Naive B cell (primary cell): ENCODE data around the gene GRM6. TPM values are rescaled to one million over a fixed set of nuclear protein-coding genes. Genes with fewer than 3 reads are reported as not detected.
A peak's percentile ranks its signal among the peaks of the same experiment; 100 is the strongest.

Experiments
- ATAC-seq, 2 donors: fragments of 150-1000 bp; cut with Tn5 transposase; 2 replicates each; pipeline ENCODE4 v1.10.0; 2021; ENCODE audit warnings: low read depth in 2 of 2, mild to moderate bottlenecking in 2 of 2, moderate library complexity in 2 of 2
- DNase-seq: peaks from one replicate; pipeline ENCODE4 v3.0.0; 2022
- H3K27ac Mint-ChIP-seq, 6 donors: one replicate each; pipeline ENCODE4 v1.8.0; 2020 to 2022; ENCODE audit warnings: mild to moderate bottlenecking in 6 of 6, mixed read lengths in 6 of 6, moderate library complexity in 5 of 6, inconsistent platforms in 2 of 6
- H3K27me3 Mint-ChIP-seq, 3 donors: one replicate each; pipeline ENCODE4 v1.8.0; 2021 to 2022; ENCODE audit warnings: mixed read lengths in 3 of 3, mild to moderate bottlenecking in 1 of 3
- H3K36me3 Mint-ChIP-seq, 2 donors: one replicate each; pipeline ENCODE4 v1.8.0; 2020 to 2022; ENCODE audit warnings: mixed read lengths in 2 of 2, inconsistent platforms in 1 of 2, mild to moderate bottlenecking in 1 of 2
- H3K4me1 Mint-ChIP-seq, 3 donors: one replicate each; pipeline ENCODE4 v1.8.0; 2020 to 2022; ENCODE audit warnings: mixed read lengths in 3 of 3, inconsistent platforms in 1 of 3, mild to moderate bottlenecking in 1 of 3, moderate library complexity in 1 of 3
- H3K4me3 Mint-ChIP-seq, 8 donors: one replicate each; pipeline ENCODE4 v1.8.0; 2020 to 2022; ENCODE audit warnings: mild to moderate bottlenecking in 8 of 8, mixed read lengths in 8 of 8, moderate library complexity in 8 of 8, inconsistent platforms in 2 of 8
- H3K9me3 Mint-ChIP-seq, 7 donors: one replicate each; pipeline ENCODE4 v1.8.0; 2020 to 2022; ENCODE audit warnings: mixed read lengths in 7 of 7, mild to moderate bottlenecking in 5 of 7, inconsistent platforms in 2 of 7, moderate library complexity in 1 of 7
- polyA plus RNA-seq, 6 donors: library from polyadenylated mRNA; unstranded; fragments of 300-500 nt; fragmentation: Illumina TruSeq; gene quantifications; one replicate each; pipeline ENCODE4 v1.2.3, GENCODE V29; 2021; ENCODE audit warnings: low read depth in 6 of 6

GRM6 gene
- polyA plus RNA-seq, 6 donors from 2014 or later, result not detected

DNA sequence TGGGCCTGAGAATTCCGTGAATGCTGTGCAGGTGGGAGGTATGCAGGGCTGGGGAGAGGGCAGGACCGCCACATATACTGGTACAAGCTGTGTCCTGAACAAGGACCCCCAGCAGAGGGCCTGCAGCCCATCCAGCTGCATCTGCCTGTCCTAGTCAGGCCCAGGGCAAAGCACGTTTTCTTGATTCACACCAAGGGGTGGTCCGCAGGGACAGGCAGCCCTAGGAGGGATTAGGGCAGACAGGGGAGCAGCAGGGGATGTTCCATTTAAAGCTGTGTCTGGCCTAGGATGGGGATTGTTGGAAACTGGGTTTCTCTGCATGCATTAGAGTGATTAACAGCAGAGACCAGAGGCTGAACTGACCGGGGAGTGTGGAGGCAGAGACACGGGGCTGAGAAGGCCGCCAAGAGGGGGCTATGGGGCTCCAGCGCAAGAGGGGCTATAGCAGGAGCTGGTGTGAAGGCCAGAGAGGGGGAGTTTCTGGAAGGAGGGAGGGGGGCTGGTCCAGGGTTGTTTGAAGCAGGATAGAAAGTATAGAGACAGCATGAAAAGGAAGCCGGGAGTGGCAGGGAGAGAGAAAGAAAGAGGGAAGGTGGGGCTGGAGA lies 2.7 kb downstream of the GRM6 start:
- DNase-seq, result no peak
- H3K27me3 Mint-ChIP-seq, result peaks cover 19 to 52% (median 48%) of the 10 kb centered on the region in 3 donors
- H3K4me1 Mint-ChIP-seq, result peaks cover 8 to 9% (median 9%) of the 10 kb centered on the region in 3 donors
- ATAC-seq, result no peak
- H3K9me3 Mint-ChIP-seq, result peaks cover 1 to 18% (median 10%) of the 10 kb centered on the region in 7 donors
- no peak overlapping the region for H3K27ac Mint-ChIP-seq
- H3K36me3 Mint-ChIP-seq, result peaks cover 0 to 24% of the 10 kb centered on the region in 2 donors
- H3K4me3 Mint-ChIP-seq, result peak overlapping the region in 1 of 8 donors; percentile 41

DNA sequence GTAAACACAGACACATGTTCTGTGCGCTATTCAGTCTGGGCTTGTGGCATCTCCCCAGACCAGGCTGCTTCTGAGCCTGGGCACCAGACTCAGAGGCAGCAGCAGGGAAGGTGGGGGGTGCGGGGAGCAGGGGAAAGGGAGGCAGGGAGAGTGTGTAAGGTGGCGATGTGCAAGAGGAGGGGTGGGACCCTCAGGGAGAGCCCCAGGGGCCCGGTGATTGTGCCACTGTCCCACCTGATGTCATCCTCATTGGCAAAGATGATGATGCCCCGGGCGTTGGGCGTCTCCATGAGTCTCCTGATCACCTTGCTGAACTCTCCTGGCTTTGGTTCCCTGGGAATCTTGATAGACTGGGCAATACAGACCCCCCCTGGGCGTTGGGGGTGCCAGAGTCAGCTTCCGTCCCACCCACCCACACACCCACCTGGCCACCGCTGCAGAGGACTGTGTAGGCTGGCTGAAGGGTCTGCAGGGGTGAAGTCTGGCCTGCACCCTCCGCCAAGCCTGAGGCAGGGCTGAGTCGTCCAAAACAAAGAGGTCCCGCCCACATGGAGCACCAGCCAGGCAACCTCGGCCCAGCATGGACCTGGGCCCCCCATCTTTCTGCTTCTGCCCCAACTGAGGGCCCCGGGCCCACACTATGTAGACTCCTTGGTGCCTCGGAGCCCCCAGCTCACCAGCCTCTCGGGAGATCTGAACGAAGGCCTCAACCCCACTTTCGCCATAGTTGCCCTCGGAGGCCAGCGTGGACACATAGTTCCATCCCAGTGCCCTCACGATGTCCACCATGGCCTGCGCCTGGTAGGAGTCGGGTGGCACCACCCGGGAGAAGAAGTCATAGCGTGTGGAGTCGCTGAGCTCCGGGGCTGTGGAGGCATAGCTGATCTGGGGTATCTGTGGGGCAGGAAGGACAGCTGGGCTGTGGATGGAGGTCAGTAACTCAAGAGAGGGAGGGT lies 3.7 kb downstream of the GRM6 start:
- Mint-ChIP-seq H3K9me3 (peaks cover 3 to 23% (median 11%) of the 10 kb centered on the region in 7 donors), H3K4me3 (no peak overlapping the region), H3K27ac (peak overlapping the region in 1 of 6 donors; percentile 9)

DNA sequence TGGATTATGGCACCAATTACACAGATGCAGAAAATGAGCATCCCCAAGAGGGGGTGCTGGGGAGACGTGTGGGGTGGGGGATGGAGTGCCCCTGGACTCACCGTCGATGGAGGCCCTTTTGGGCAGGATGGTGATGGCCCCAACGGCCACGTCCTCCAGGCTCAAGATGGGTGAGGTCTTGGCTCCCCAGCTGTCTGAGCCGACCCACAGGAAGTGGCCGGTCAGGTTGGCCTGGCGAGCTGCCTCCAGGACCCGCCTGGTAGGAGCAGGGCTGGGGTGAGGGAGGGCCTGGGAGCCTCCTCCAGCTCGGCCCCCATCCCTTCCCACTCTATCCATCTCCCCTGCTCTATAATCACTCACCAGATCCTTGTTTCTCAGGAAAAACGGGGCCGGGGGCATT lies 4.6 kb downstream of the GRM6 start:
- DNase-seq, result no peak
- Mint-ChIP-seq H3K27ac (no peak overlapping the region), H3K4me3 (no peak overlapping the region), H3K27me3 (peaks cover 11 to 34% (median 33%) of the 10 kb centered on the region in 3 donors), H3K36me3 (peaks cover 0 to 20% of the 10 kb centered on the region in 2 donors), H3K4me1 (peaks cover 5 to 9% (median 7%) of the 10 kb centered on the region in 3 donors), H3K9me3 (peaks cover 3 to 23% (median 13%) of the 10 kb centered on the region in 7 donors)
- no peak for ATAC-seq

More for the DNA sequence above, 3.7 kb downstream of the GRM6 start:
- Mint-ChIP-seq H3K36me3 (peaks cover 0 to 24% of the 10 kb centered on the region in 2 donors), H3K27me3 (peaks cover 14 to 44% (median 43%) of the 10 kb centered on the region in 3 donors), H3K4me1 (peaks cover 8 to 9% (median 9%) of the 10 kb centered on the region in 3 donors)
- DNase-seq (no peak), ATAC-seq (no peak)

DNA sequence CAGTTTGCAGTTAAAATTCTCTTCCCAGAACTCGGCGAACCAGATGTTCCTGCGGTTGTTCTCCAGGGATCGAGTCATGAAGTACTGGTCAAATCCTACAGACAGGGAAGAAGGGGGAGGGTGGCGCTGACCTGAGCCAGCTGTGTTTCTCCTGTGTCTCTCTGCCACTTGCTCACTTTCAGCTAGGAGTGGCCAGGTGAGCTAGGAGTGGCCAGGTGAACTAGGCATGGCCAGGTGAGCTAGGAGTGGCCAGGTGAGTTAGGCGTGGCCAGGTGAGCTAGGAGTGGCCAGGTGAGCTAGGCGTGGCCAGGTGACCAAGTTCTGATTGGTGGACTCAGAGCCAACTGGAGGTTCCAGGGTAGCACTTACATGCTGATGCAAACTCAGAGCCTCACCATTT lies 5.8 kb downstream of the GRM6 start:
- H3K27me3 Mint-ChIP-seq, result peaks cover 11 to 28% (median 28%) of the 10 kb centered on the region in 3 donors
- peaks cover 3 to 23% (median 12%) of the 10 kb centered on the region in 7 donors for H3K9me3 Mint-ChIP-seq
- ATAC-seq (no peak), DNase-seq (no peak)
- no peak overlapping the region for H3K4me3 Mint-ChIP-seq
- no peak overlapping the region for H3K27ac Mint-ChIP-seq
- peaks cover 0 to 6% (median 4%) of the 10 kb centered on the region in 3 donors for H3K4me1 Mint-ChIP-seq
- peaks cover 0 to 15% of the 10 kb centered on the region in 2 donors for H3K36me3 Mint-ChIP-seq

DNA sequence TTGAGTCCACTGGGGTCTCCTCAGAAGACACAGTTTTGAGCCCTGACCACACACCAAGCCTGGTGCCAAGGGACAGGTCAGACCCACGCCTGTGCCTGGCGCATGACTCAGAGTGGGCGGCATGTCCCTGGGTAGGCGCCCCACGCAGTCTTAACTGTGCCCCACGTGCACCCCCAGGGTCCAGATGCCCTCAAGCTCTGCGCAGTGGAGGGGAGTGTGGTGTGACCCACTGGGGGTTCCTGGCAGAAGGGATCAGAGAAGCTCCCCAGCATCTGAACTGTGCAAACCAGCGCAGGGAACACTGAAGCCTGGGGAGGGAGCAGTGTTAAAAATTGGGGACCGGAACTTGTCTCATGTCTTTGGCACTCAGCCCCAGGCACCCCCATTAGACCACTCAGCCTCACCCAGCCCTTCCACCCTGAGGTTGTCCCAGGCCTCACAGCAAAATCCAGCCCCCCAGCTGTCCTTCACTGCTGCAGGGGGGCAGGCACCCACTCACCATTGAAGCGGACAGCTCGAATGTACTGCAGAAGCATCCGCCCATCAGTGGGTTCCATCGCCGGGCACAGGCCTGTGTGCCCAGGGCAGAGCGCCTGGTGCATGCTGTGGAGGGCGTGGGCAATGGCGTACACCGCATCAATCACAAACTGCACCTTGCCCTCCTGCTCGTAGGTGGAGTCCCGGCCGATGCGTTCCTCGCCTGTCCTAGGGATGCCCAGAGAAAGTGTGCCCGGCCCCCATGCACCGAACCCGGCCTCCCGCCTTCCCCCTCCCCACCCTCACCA lies 6.5 kb downstream of the GRM6 start:
- H3K36me3 Mint-ChIP-seq, result peaks cover 0 to 15% of the 10 kb centered on the region in 2 donors
- peaks cover 10 to 22% (median 21%) of the 10 kb centered on the region in 3 donors for H3K27me3 Mint-ChIP-seq
- DNase-seq (no peak), ATAC-seq (no peak)
- peak overlapping the region in 1 of 8 donors; percentile 52 for H3K4me3 Mint-ChIP-seq
- no peak overlapping the region for H3K27ac Mint-ChIP-seq
- peaks cover 3 to 23% (median 12%) of the 10 kb centered on the region in 7 donors for H3K9me3 Mint-ChIP-seq
- H3K4me1 Mint-ChIP-seq, result peaks cover 0 to 6% (median 4%) of the 10 kb centered on the region in 3 donors

DNA sequence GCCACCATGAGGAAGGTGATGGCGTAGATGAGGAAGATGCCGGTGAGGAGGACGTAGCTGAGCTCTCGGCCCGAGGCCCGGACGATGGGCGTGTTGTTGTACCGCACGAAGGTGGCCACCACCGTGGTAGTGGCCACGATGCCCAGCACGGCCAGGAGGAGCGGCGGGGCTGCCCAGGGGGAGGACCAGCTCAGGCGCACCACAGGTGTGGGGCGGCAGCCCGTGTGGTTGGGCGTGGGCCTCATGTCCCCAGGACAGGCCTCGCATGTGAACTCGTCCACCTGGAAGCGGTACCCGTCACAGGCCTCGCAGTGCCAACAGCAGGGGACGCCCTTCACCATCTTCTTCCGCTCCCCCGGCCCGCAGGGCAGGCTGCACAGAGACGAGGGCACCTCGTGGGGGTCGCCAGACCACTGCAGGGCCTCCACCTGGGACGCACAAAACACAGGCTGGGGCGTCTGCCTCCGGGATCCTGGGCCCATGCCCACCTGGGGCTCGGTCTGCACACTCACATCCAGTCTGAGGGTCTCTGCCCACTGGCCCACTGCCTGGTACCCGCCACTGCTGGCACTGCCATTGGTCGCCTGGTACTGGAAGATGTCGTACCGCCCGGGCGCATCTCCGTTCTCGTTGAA lies 8.7 kb downstream of the GRM6 start:
- DNase-seq (no peak), ATAC-seq (no peak)
- peaks cover 6 to 31% (median 12%) of the 10 kb centered on the region in 7 donors for H3K9me3 Mint-ChIP-seq
- H3K4me1 Mint-ChIP-seq, result no peaks in the 10 kb centered on the region
- H3K4me3 Mint-ChIP-seq, result no peak overlapping the region
- H3K36me3 Mint-ChIP-seq, result no peaks in the 10 kb centered on the region
- no peak overlapping the region for H3K27ac Mint-ChIP-seq
- H3K27me3 Mint-ChIP-seq, result peaks cover 0 to under 1% (median 0%) of the 10 kb centered on the region in 3 donors

DNA sequence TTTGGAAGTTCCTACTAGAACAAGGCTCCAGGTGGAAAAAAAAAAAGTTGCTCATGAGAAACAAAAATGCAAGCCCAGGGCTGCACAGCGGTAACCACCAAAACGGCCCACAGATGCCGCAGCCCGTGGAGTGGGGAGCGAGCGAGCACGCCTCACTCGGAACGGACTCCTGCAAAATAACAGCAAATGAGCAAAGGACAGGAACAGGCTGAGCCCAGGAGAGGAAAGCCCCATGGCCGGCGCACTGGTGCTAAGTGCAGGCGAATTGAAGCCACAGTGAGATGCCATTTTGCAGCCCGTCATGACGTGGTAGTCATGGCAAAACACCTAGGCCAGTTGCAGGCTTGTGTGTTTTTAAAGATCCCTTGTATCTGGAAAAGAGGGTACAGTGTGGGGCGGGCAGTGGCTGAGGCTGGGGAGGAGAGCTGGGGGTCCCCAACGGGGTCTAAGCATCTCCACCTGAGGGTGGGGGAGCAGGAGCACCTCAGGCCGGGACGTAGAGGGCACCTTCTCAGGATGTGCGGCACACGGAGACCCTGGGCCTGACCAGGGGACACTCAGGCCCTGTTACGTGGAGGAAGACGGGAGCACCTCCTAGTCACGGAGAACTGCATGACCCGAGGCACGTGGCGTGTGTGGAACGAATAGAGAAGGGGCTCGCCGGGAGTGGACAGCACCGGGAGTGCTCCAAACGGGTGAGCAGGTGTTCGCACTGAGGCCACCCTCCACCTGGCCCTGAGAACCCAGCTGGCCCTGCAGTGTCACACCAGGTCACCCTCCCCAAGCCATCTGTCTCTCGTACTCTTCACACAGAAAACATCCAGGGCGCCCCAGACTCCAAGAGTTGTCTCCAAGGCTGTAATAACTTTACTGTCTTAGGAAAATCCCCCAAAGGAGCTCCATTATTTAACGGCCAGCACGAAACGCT lies 10.7 kb downstream of the GRM6 start:
- Mint-ChIP-seq H3K9me3 (peaks cover 10 to 29% (median 13%) of the 10 kb centered on the region in 7 donors), H3K4me3 (no peak overlapping the region), H3K27me3 (no peaks in the 10 kb centered on the region), H3K4me1 (no peaks in the 10 kb centered on the region), H3K36me3 (no peaks in the 10 kb centered on the region), H3K27ac (peak overlapping the region in 1 of 6 donors; percentile 82)
- ATAC-seq (no peak), DNase-seq (no peak)

DNA sequence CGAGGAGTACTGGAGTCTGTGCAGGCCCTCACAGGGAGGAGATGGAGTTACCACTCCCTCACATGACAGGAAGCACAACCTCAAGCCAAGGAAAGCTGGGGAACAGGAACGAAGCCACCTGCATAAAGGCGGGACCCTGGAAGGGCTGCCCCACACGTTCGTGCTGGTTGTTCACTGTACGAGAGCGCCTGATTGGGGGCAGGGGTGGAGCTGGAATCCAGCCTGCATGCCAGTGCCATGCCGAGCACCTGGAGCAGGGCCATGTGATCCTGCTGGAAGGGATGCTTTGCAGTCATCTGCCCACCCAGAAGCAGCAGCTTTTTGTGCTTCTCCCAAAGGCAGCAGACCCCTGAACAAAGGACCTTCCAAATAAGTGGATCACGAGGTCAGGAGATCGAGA lies 11.4 kb downstream of the GRM6 start:
- no peak overlapping the region for H3K27ac Mint-ChIP-seq
- no peaks in the 10 kb centered on the region for H3K4me1 Mint-ChIP-seq
- H3K36me3 Mint-ChIP-seq, result no peaks in the 10 kb centered on the region
- H3K4me3 Mint-ChIP-seq, result no peak overlapping the region
- ATAC-seq (no peak), DNase-seq (no peak)
- H3K9me3 Mint-ChIP-seq, result peaks cover 10 to 32% (median 13%) of the 10 kb centered on the region in 7 donors
- H3K27me3 Mint-ChIP-seq, result no peaks in the 10 kb centered on the region

DNA sequence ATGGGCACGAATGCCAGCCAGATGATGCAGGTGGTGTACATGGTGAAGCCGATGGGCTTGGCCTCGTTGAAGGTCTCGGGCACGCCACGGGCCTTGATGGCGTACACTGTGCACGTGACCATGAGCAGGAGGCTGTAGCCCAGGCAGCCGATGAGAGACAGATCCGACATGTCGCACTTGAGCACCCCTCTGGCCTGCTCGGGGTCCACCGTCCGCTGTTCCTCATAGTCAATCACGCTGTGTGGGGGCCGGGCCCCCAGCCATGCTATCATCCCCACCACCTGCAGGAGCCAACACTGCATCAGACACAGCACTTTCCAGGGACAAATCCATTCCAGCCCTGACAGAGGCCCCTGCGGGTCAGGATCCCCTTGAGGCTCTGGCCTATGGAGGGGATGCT lies 12.2 kb downstream of the GRM6 start:
- ATAC-seq, result no peak
- Mint-ChIP-seq H3K27ac (no peak overlapping the region), H3K9me3 (peaks cover 11 to 32% (median 15%) of the 10 kb centered on the region in 7 donors)

DNA sequence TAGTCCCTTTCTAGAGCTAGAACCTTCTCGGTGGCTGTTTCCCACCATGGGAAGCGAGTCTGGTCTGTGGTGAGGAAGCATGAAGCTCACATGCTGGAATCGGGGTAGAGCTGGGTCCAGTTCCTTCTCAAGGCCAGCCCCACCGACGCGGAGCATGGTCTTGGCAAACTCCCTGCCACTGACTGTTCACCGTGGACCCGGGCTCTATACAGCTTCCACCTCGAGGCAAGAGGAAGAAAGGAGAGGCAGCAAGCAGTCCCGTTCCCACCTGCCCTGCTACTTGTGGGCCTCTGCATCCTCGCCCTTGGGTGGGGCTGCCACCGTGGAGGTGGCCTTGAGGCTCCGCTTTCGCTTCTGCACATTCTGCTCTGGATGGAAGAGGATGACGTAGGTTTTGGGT lies 13.7 kb downstream of the GRM6 start:
- H3K36me3 Mint-ChIP-seq, result no peaks in the 10 kb centered on the region
- H3K27me3 Mint-ChIP-seq, result no peaks in the 10 kb centered on the region
- DNase-seq (no peak), ATAC-seq (no peak)
- H3K27ac Mint-ChIP-seq, result no peak overlapping the region
- no peaks in the 10 kb centered on the region for H3K4me1 Mint-ChIP-seq
- no peak overlapping the region for H3K4me3 Mint-ChIP-seq
- H3K9me3 Mint-ChIP-seq, result peaks cover 12 to 41% (median 25%) of the 10 kb centered on the region in 7 donors

More for the DNA sequence above, 12.2 kb downstream of the GRM6 start:
- Mint-ChIP-seq H3K4me3 (no peak overlapping the region), H3K27me3 (no peaks in the 10 kb centered on the region), H3K4me1 (no peaks in the 10 kb centered on the region), H3K36me3 (no peaks in the 10 kb centered on the region)
- no peak for DNase-seq

DNA sequence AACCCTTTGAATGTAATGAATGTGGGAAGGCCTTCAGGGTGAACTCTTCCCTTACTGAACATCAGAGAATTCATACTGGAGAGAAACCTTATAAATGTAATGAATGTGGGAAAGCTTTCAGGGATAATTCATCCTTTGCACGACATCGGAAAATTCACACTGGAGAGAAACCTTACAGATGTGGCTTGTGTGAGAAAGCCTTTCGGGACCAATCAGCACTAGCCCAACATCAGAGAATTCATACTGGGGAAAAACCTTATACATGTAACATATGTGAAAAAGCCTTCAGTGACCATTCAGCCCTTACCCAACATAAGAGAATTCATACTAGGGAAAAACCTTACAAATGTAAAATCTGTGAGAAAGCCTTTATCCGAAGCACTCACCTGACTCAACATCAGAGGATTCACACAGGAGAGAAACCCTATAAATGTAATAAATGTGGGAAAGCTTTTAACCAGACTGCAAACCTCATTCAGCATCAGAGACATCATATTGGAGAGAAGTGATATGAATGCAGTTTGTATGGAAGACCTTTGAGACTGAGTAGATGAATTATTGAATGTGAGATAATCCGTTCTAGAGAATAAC lies 29.6 kb downstream of the GRM6 start:
- no peaks in the 10 kb centered on the region for H3K27me3 Mint-ChIP-seq
- peak overlapping the region in 1 of 6 donors; percentile 67 for H3K27ac Mint-ChIP-seq
- H3K4me3 Mint-ChIP-seq, result peak overlapping the region in 2 of 8 donors; percentile 10 to 12
- H3K9me3 Mint-ChIP-seq, result peaks cover 27 to 90% (median 80%) of the 10 kb centered on the region in 7 donors
- ATAC-seq (no peak), DNase-seq (no peak)
- peaks cover 31 to 64% of the 10 kb centered on the region in 2 donors for H3K36me3 Mint-ChIP-seq
- no peaks in the 10 kb centered on the region for H3K4me1 Mint-ChIP-seq
